ENCODE results near the gene SLC9A9.

The SLC9A9 gene

GRCh38 chr3:143232981-143233380 is 615.3 kb downstream of the SLC9A9 start:
- no peak for DNase-seq

DNA sequence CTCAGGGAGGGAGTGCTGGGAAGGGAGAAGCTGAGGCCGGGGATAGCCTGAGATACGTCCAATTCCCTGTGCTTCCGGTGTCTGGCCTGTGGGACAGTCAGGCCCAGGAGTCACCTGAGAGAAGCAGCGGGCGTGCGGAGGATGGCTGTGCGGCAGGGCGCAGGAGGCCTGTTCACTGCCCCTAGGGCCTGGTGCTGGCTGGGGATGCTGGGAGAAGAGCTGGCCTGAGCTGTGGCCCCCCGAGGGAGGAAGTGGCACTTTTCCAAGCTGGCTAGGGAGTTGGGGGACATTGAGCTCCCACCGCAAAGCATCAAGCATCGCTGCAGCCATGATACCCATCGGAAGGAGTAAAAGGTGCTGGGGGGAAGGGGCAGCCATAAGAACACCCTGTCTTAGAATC is 619.9 kb downstream of the SLC9A9 start:
- no peak for DNase-seq

DNA sequence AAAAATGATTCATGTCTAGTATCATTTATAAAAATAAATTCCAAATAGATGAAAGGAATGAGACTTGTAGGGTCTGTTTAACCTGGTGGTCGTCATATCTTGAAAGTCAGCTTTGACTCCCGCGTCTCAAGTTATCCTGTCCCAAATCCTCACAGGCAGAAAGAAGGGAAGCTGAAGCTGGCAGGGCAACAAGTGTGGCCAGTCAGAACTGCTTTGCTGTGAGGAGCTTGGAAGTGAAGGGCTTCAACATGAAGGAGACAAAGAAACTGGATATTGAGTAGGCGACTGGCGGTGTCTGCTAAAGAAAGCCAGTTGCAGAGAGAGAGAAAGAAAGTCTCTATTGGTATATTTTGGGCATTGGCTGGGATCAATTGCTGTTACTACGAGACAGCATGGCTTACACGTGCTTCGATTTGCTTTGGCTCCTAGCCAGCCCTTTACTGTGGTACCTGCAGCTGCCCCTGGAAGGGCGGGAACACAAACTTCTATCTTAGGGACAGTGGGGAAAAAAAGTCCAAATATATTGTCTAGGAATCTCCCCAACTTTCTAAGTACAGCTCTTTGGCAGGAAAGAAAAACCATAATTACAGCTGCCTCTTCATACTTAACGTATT is 621.5 kb downstream of the SLC9A9 start:
- DNase-seq: no peak

GRCh38 chr3:143224716-143225115 is 623.6 kb downstream of the SLC9A9 start:
- no peak for DNase-seq

- DNase-seq: no peak
Observed at GRCh38 chr3:143222981-143223380, 625.3 kb downstream of the SLC9A9 start.

GRCh38 chr3:143222505-143222904 is 625.8 kb downstream of the SLC9A9 start:
- no peak for DNase-seq

DNA sequence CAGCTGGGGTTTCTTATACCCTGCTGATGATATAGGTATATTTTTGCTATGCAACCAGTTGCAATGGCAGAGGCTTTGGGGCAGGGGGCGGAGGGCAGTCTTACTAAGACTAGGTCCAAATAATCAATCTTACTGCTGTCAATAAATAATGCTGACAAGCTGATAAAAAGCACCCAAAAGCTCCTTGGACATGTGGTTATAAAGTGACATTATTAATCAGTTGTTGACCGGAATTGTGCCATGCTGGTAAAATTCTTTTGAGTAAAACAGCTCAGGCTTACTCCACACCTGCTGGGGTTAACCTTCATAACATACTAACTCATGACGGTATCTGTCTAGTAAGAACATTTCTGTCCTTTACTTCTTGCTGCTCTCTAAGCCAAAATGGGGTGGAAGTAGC is 626.8 kb downstream of the SLC9A9 start:
- no peak for DNase-seq

DNA sequence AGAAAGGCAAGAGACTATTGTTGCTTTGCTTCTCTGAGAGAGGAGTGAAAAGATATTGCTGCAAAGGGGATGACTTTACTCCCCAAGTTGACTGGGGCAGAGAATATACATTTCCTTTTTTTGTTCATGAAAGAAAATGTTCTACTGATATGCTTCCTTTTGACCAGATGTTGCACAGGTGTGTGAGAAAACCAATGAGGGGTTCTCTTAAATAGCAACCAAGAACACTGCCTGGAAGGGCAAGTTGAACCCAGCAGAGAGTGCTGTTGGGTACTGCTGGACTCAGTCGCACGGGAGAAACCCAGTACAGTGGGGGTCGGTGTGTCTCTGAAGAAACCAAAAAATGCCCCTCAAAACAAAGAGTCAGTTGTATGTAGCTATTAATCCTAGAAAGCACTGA is 627.5 kb downstream of the SLC9A9 start:
- no peak for DNase-seq

DNA sequence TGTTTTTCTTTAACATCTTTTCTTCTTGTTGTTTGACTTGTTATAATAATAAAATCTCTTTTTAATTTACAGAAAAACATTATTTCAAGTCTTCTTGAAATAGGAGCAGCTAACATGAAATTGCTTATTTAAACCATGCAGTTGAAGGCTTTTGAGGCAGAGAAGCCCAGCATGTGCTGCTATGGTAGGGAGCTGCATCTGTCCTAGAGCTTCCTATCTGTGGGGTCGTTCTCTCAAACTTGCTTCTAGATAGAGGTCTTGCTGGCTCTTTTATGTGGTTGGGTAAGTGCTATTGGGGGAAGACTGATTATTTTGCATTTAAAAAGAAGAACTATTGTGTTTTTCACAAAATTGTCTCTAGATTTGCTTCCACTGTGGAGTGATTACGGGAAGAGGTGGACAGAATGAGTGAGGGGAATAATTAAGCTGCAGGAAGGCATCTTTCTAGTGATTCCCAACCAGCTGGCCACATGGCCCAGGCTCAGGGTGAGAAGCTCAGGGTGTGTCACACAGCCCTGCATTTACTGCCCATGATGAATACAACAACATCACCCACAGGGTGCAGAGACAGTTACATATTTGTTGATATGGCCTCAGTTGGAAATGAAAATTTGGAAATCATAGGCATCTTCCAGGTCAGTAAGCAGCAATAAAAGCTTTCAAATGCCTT is 630.0 kb downstream of the SLC9A9 start:
- DNase-seq: no peak

DNA sequence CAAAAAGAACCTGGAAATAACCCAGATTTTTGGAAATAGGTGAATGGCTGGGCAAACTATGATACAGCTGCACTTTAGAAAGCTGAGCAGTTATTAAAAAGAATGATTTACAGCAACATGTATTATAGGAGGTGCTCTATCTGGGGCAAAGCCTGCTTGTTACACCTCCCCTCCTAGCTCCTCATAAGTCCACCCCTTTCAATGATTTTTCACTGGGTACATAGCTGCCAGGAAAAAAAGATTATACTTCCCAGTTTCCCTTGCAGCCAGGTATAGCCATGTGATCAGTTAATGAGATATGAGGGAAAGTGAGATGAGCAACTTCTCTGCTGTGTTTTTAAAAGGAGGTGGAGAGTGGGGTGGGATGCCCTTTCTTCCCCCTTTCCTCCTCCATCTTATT is 631.0 kb downstream of the SLC9A9 start:
- no peak for DNase-seq

GRCh38 chr3:143216709-143217182 is 631.5 kb downstream of the SLC9A9 start:
- DNase-seq: no peak
